VCaP (cell line): Measurements from ENCODE around the gene EVC2.
A peak's percentile ranks its signal among the peaks of the same experiment; 100 is the strongest.

ENCODE experiments used
- H3K27ac ChIP-seq: fragments of 450-650 bp; 2 replicates; pipeline ENCODE4 v1.5.1; 2017
- CTCF ChIP-seq: fragments of 450-650 bp; conservative IDR thresholded peaks from 2 replicates; pipeline ENCODE4 v1.5.1; 2017; ENCODE audit warnings: mild to moderate bottlenecking, moderate library complexity

Gene EVC2

GRCh38 chr4:5708449-5709206, at the start of gene EVC2:
EVC2 (minus strand) TSS chr4:5708559; CDS start chr4:5708513, 46 bp downstream.
- no peak for TF ChIP-seq CTCF
- H3K27ac ChIP-seq = peak within 1 kb of the TSS; percentile 88

GRCh38 chr4:5757954-5758353, 49.6 kb upstream of the EVC2 start:
- no peak for TF ChIP-seq CTCF
- H3K27ac ChIP-seq = no peak overlapping the region

- no peak overlapping the region for H3K27ac ChIP-seq
- TF ChIP-seq CTCF = no peak
These were observed 49.2 kb upstream of the EVC2 start for GRCh38 chr4:5757536-5757935.

GRCh38 chr4:5757091-5757490, 48.7 kb upstream of the EVC2 start:
- H3K27ac ChIP-seq = no peak overlapping the region
- no peak for TF ChIP-seq CTCF

GRCh38 chr4:5756271-5756670, 47.9 kb upstream of the EVC2 start:
- TF ChIP-seq CTCF = no peak
- no peak overlapping the region for H3K27ac ChIP-seq

- no peak overlapping the region for H3K27ac ChIP-seq
- no peak for TF ChIP-seq CTCF
These were observed 47.3 kb upstream of the EVC2 start for GRCh38 chr4:5755679-5756078.

- no peak for TF ChIP-seq CTCF
- H3K27ac ChIP-seq = no peak overlapping the region
These were observed 46.8 kb upstream of the EVC2 start for GRCh38 chr4:5755161-5755560.
